ENCODE results near the gene ZNF785.
"Not testable (repeated sequence)": the region's sequence is repeated elsewhere in the genome, so short reads cannot be mapped to it uniquely, and the experiment has no call there.

Gene ZNF785

DNA sequence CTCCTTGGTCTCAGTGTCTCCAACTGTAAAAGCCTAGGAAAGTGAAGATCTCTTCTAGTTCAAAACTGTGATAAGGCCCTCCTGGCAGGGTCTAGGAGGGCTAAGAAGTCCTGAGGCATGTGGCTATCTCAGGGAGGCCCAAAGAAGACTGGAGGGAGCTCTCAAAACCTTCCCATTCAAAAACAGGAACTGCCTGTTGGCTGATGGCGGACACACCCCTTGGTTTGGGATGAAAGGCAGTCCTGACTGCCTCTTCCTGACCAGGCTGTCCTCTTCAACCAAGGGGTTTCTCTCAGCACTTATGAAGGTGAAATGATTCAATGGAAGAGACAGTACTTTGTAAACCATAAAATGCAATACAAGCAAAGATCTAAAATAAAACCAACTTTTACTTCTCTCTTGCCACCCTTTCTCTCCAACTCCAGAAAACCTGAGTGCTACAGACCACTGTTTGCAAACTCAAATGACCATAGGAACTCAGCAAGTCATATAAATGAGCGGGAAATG is 32.1 kb downstream of the ZNF785 start:
- Mint-ChIP-seq H3K4me3 (peak overlapping the region; percentile 3 to 12), H3K36me3 (ENCODE audit: insufficient read depth) (peaks cover 38% of the 10 kb centered on the region), H3K4me1 (ENCODE audit: low read depth in 2 of 2) (peaks cover 40 to 41% of the 10 kb centered on the region in 2 donors), H3K27ac (peak overlapping the region; percentile 19 to 94), H3K27me3 (no peaks in the 10 kb centered on the region), H3K9me3 (no peaks in the 10 kb centered on the region)
- no peak for DNase-seq
- no peak for ATAC-seq (replicated peaks)

DNA sequence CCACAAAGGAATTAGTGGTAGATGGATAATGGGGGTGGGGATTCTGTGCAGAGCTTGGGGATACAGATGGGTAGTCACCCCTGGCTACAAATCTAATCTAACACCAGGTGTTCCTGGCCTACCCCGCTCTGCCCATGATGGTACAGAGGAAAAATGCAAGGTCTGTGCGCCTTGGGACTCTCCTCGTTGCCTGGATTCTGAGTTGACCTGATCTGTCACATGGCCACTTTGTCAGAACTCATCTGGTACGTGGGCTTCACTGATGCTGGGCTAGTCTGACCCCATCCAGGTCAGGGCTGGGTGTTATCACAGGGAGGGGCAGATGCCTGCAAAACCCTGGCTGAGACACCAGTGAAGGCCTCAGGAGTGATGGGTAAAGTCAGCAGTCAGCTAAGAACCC is 32.5 kb downstream of the ZNF785 start:
- Mint-ChIP-seq H3K27me3 (no peaks in the 10 kb centered on the region), H3K9me3 (no peaks in the 10 kb centered on the region), H3K4me3 (peak overlapping the region; percentile 68 to 74), H3K4me1 (ENCODE audit: low read depth in 2 of 2) (peaks cover 40% of the 10 kb centered on the region in 2 donors), H3K36me3 (ENCODE audit: insufficient read depth) (peaks cover 33% of the 10 kb centered on the region), H3K27ac (peak overlapping the region; percentile 84 to 94)
- no peak for ATAC-seq (replicated peaks)
- no peak for DNase-seq

DNA sequence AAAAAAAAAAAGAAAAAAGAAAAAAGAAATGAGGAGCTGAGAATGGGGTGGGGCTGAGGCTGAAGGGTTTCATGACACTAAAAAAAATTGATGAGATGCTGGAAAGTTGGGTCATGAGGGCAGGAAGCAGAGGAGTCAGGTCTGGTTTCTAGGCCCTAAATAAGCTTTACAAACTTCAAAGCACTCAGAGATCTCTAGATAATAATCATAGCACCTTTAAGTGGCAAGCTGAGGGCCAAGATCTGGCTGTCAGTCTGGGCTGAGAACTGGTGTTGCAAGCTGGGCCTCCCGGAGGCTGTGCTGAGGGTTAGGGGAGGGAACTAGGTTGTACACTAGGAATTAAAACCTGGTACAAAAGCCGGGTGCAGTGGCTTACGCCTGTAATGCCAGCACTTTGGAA is 33.7 kb downstream of the ZNF785 start:
- Mint-ChIP-seq H3K27ac (peak overlapping the region; percentile 84 to 94), H3K4me3 (peak overlapping the region; percentile 68 to 74), H3K9me3 (no peaks in the 10 kb centered on the region), H3K27me3 (no peaks in the 10 kb centered on the region), H3K4me1 (ENCODE audit: low read depth in 2 of 2) (peaks cover 40 to 43% of the 10 kb centered on the region in 2 donors), H3K36me3 (ENCODE audit: insufficient read depth) (peaks cover 25% of the 10 kb centered on the region)
- ATAC-seq (replicated peaks): peak; percentile 93
- DNase-seq: peak; percentile 65 to 70 (median 69)

DNA sequence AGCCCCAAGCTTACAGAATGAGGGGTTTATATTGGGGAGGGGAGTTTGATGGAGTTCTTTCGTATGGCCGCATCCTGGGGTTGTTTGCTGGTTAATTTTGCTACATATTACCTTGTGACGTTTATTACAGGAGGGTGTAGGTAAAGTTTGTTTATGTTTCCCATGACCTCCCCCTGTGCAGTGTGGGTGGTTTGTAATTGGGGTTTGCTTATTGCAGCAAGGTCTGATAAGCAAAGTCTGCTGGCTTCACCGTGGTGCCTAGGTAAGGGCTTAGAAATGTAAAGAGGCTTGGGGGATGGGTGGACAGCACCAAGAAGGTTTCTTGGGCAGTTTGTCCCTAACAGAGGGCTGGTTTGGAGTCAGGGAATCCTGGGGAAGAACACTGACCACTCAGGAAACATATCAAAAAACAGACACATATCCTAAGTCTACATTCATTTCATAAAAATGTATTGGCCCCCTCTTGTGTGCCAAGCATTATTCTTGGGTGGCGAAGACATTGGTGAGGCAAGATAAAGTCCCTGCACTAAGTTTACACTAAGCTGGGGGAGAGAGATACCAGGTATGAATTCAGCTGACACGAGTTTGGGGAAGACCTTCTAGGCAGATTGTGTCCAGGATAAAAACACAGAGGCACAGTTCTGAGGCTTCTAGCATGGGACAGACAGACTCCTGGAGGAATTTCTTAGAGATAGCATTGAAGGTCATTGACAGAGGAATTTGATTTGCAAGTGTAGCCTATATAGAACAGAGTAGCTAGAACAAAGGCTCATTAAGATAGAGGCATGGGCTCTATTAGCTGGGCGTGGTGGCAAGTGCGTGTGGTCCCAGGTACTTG is 36.9 kb downstream of the ZNF785 start:
- H3K36me3 Mint-ChIP-seq (ENCODE audit: insufficient read depth): peaks cover 3% of the 10 kb centered on the region

DNA sequence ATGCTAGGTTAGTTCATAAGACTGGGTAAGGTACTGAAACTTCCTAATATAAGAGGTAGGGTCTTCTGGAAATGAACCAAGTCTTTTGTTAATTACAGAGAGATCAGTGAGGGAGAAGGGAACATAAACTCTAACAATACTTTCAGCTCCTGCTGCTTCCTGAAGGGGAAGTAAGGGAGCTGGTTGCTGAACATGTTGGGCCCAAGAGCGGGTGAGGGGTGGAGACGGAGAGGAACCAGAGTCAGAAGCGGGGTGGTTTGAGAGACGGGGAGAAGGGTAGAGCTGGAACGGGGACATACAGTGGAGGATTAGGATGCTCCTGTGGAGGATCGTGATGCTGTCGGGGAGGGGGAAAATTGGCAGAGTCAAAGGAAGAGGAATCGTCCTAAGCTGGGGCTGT is 39.4 kb downstream of the ZNF785 start:
- H3K9me3 Mint-ChIP-seq: no peaks in the 10 kb centered on the region
- DNase-seq: no peak
- H3K27ac Mint-ChIP-seq: no peak overlapping the region
- ATAC-seq (replicated peaks): no peak
- no peaks in the 10 kb centered on the region for H3K27me3 Mint-ChIP-seq
- peaks cover 13 to 14% of the 10 kb centered on the region in 2 donors for H3K4me1 Mint-ChIP-seq (ENCODE audit: low read depth in 2 of 2)
- H3K4me3 Mint-ChIP-seq: no peak overlapping the region
- peaks cover 2% of the 10 kb centered on the region for H3K36me3 Mint-ChIP-seq (ENCODE audit: insufficient read depth)

More for the DNA sequence above, 36.9 kb downstream of the ZNF785 start:
- H3K4me3 Mint-ChIP-seq: no peak overlapping the region
- H3K4me1 Mint-ChIP-seq (ENCODE audit: low read depth in 2 of 2): peaks cover 35 to 38% of the 10 kb centered on the region in 2 donors
- H3K27ac Mint-ChIP-seq: peak overlapping the region; percentile 19 to 44
- no peaks in the 10 kb centered on the region for H3K9me3 Mint-ChIP-seq
- no peak for DNase-seq
- H3K27me3 Mint-ChIP-seq: no peaks in the 10 kb centered on the region
- ATAC-seq (replicated peaks): no peak

DNA sequence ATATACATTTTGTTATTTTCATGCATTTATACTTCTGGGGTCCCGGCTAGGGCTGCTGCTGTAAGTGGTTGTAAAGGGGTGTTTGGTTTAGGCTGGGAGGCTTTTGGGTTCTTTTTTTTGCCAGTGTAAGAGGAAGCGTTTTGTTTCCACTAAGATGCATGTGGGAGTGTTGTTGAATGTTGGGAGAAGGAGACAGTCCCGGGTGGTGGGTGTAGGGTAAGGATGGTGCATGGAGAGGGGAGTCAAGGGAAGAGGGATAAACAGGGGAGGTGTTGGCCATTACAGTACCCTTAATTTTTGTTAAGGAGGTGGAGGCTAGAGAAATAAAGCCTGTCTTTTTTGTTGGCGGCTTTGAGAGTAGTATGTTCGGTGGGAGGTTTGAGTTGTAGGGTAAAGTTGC is 42.4 kb downstream of the ZNF785 start:
- no peak for DNase-seq
- no peaks in the 10 kb centered on the region for H3K27me3 Mint-ChIP-seq

DNA sequence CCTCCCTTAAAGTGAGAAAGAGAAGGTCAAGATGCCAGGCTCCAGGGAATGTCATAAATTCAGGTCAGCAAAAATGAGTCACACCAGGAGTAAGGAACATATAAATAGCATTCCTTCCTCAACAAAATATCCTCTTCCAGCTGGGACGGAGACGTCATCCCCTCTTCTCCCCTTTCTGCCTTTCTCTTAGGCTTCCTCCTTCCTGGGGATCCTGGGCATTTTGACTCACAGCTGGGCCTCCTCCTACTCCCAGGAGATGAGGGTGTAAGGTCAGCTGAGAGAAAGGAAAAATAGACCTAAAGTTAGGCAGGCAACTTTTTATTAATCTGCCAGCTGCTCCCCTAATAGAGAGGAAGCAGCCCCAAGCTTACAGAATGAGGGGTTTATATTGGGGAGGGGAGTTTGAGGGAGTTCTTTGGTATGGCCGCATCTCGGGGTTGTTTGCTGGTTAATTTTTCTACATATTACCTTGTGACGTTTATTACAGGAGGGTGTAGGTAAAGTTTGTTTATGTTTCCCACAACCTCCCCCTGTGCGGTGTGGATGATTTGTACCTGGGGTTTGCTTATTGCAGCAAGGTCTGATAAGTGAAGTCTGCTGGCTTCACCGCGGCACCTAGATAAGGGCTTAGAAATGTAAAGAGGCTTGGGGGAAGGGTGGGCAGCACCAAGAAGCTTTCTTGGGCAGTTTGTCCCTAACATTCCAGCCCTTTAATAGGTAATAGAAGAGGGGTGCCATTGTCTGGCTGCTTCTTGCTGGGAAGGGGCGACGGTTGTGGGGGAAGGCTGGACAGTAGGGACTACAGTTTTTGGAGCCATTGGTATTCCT is 43.8 kb downstream of the ZNF785 start:
- ATAC-seq (replicated peaks) (no peak), DNase-seq (no peak)
- no peaks in the 10 kb centered on the region for H3K27me3 Mint-ChIP-seq
- no peak overlapping the region for H3K4me3 Mint-ChIP-seq
- H3K36me3 Mint-ChIP-seq (ENCODE audit: insufficient read depth): peaks cover 7% of the 10 kb centered on the region
- no peak overlapping the region for H3K27ac Mint-ChIP-seq
- peaks cover 6% of the 10 kb centered on the region in 2 donors for H3K4me1 Mint-ChIP-seq (ENCODE audit: low read depth in 2 of 2)
- H3K9me3 Mint-ChIP-seq: no peaks in the 10 kb centered on the region

More for the DNA sequence above, 42.4 kb downstream of the ZNF785 start:
- H3K4me3 Mint-ChIP-seq: no peak overlapping the region
- H3K4me1 Mint-ChIP-seq (ENCODE audit: low read depth in 2 of 2): peaks cover 8 to 10% of the 10 kb centered on the region in 2 donors
- no peak for ATAC-seq (replicated peaks)
- H3K36me3 Mint-ChIP-seq (ENCODE audit: insufficient read depth): peaks cover 6% of the 10 kb centered on the region
- no peaks in the 10 kb centered on the region for H3K9me3 Mint-ChIP-seq
- no peak overlapping the region for H3K27ac Mint-ChIP-seq

DNA sequence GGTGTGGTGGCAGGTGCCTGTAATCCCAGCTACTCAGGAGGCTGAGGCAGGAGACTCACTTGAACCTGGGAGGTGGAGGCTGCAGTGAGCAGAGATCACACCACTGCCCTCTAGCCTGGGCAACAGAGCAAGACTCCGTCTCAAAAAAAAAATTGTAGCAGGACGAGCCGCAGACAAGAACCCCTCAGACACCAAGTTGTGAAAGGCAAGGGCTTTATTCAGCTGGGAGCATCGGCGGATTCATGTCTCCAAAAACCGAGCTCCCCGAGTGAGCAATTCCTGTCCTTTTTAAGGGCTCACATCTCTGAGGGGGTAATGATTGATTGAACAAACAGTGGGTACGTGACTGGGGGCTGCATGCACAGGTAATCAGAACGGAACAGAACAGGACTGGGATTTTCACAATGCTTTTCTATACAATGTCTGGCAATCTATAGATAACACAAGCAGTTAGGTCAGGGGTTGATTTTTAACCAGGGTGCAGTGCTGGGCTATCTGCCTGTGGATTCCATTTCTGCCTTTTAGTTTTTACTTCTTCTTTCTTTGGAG is 44.5 kb downstream of the ZNF785 start:
- DNase-seq; H3K4me3 Mint-ChIP-seq; H3K4me1 Mint-ChIP-seq (ENCODE audit: low read depth in 2 of 2); H3K36me3 Mint-ChIP-seq (ENCODE audit: insufficient read depth); ATAC-seq (replicated peaks); H3K9me3 Mint-ChIP-seq; H3K27ac Mint-ChIP-seq; H3K27me3 Mint-ChIP-seq: not testable (repeated sequence)

DNA sequence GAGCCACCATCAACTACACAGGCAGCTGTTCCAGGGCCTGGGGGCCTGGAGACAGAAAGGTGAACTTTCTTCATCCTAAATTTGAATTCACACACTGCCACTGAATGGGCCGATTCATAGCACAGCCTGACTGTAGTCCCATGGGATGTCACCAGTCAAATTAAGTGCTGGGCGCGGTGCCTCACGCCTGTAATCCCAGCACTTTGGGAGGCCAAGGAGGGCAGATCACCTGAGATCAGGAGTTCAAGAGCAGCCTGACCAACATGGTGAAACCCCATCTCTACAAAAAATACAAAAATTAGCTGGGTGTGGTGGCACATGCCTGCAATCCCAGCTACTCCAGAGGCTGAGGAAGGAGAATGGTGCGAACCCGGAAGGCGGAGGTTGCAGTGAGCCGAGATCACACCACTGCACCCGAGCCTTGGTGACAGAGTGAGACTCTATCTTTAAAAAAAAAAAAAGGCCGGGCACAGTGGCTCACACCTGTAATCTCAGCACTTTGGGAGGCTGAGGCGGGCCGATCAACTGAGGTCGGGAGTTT is 45.4 kb downstream of the ZNF785 start:
- not testable (repeated sequence) for H3K9me3 Mint-ChIP-seq; H3K4me3 Mint-ChIP-seq; H3K27ac Mint-ChIP-seq; ATAC-seq (replicated peaks); DNase-seq; H3K36me3 Mint-ChIP-seq (ENCODE audit: insufficient read depth); H3K27me3 Mint-ChIP-seq
- peaks cover 9 to 15% of the 10 kb centered on the region in 2 donors for H3K4me1 Mint-ChIP-seq (ENCODE audit: low read depth in 2 of 2)

DNA sequence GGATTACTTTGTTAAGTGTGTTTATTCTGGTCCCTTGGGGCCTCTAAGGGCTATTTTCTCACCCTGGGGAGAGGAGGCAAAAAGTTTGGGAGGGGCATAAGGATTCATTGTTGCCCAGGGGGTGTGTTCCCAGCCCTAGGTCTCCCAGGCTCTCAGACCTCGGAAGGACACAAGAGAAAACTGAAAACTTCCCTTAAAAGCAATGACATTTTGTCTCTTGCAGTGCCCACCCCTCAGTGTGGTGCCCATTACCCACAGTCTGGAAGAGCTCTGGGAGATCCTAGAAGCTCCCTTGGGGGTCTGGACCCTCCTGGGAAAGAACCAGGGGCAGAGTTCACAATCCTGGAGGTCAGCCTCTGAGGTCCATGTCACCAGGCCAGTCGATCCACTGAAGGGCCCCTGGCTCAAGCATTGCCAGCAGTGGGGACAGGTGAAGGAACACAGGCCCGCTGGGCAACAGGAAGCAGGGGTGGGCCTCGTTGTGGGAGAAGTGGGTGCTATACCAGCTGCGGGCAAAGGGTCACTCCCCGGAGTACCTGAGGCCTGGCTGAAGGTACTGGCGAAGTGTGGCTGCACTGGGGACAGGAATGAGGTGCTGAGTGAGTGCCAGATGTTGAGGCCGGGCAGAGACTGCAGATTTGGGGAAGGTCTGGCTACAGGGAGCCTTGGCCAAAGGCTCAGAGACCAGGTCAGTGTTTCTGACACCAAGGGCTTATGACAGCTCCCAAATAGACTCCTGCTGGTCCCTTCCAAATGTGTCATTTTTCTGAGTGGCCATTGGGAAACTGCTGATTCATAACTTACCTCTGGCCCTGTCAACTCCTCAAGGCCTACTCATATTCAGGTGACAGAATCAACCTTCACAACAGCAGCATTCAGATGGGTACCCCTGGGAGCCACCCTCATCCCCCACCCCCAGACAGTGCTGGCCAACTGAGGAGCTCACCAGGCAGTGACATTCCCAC is 46.2 kb downstream of the ZNF785 start:
- no peaks in the 10 kb centered on the region for H3K9me3 Mint-ChIP-seq
- DNase-seq: no peak
- H3K4me1 Mint-ChIP-seq (ENCODE audit: low read depth in 2 of 2): peaks cover 12 to 19% of the 10 kb centered on the region in 2 donors
- no peak overlapping the region for H3K4me3 Mint-ChIP-seq
- no peaks in the 10 kb centered on the region for H3K27me3 Mint-ChIP-seq
- no peak for ATAC-seq (replicated peaks)
- peak overlapping the region in 1 of 2 donors; percentile 17 for H3K27ac Mint-ChIP-seq
- H3K36me3 Mint-ChIP-seq (ENCODE audit: insufficient read depth): peaks cover 17% of the 10 kb centered on the region

DNA sequence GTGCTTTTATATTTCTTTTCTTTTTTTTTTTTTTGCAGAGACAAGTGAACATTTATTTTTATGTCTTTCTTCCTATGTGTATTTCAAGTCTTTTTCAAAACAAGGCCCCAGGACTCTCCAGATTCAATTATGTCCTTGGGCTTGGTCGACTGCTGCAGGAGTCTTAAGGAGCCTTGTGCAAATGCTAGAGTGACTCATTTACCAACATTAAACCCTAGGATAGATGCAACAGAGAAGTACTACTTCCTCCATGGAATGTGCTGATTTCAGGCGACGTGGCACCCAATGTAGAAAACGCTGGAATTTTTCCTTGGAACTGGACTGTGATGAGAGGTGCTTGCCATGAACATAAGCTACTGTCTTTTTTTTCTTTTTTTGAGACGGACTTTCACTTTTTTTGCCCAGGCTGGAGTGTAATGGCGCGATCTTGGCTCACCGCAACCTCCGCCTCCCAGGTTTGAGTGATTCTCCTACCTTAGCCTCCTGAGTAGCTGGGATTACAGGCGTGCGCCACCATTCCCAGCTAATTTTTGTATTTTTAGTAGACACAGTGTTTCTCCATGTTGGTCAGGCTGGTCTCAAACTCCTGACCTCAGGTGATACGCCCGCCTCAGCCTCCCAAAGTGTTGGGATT is 49.0 kb downstream of the ZNF785 start:
- peak overlapping the region; percentile 97 to 98 for H3K27ac Mint-ChIP-seq
- not testable (repeated sequence) for DNase-seq; ATAC-seq (replicated peaks); H3K9me3 Mint-ChIP-seq; H3K27me3 Mint-ChIP-seq
- H3K4me3 Mint-ChIP-seq: peak overlapping the region; percentile 97 to 99
- peaks cover 16 to 19% of the 10 kb centered on the region in 2 donors for H3K4me1 Mint-ChIP-seq (ENCODE audit: low read depth in 2 of 2)
- H3K36me3 Mint-ChIP-seq (ENCODE audit: insufficient read depth): peaks cover 22% of the 10 kb centered on the region

DNA sequence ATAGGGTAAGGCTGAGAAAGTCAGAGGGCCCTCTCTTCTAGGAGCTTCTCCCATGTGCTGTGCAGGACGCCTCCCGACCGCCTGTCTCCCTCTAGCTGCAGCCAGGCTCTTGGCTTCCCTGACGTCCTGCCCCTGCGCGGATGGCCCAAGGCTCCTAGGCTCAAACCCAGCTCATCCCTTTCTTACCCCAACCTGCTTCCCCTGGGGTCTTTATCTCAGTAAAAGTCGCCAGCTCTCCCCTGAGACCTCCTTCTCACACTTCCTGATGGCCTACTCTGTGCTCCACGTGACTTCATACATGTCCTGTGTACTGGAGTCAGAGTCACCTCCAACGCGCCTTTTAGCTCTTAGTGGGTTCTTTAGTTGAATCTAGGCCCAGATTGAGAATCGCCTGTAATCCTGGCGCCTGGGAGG is 49.7 kb downstream of the ZNF785 start:
- Mint-ChIP-seq H3K36me3 (ENCODE audit: insufficient read depth) (peaks cover 22% of the 10 kb centered on the region), H3K4me1 (ENCODE audit: low read depth in 2 of 2) (peaks cover 16 to 19% of the 10 kb centered on the region in 2 donors), H3K27ac (peak overlapping the region; percentile 97 to 98), H3K4me3 (peak overlapping the region; percentile 97 to 99), H3K27me3 (no peaks in the 10 kb centered on the region), H3K9me3 (no peaks in the 10 kb centered on the region)
- ATAC-seq (replicated peaks) (peak; percentile 62), DNase-seq (peak in 2 of 3 experiments; percentile 31 to 37)
